Hepatic stellate cell (primary cell): ENCODE data around the gene PWWP2B.

Experiments
- DNase-seq: peaks from one replicate; pipeline ENCODE4 v3.0.0; 2011; ENCODE audit warnings: low spot score

PWWP2B gene

GRCh38 chr10:132407243-132407746 lies 10.3 kb downstream of the PWWP2B start:
- no peak for DNase-seq

- DNase-seq: peak; percentile 69
These were observed 10.9 kb downstream of the PWWP2B start for GRCh38 chr10:132407846-132408278.

GRCh38 chr10:132408367-132408781 lies 11.4 kb downstream of the PWWP2B start:
- no peak for DNase-seq

GRCh38 chr10:132408823-132409666 lies 12.0 kb downstream of the PWWP2B start:
- no peak for DNase-seq

GRCh38 chr10:132409667-132410028 lies 12.6 kb downstream of the PWWP2B start:
- no peak for DNase-seq

GRCh38 chr10:132410056-132410778 lies 13.2 kb downstream of the PWWP2B start:
- DNase-seq: no peak

- no peak for DNase-seq
These were observed 14.0 kb downstream of the PWWP2B start for GRCh38 chr10:132410779-132411532.

GRCh38 chr10:132411561-132412253 lies 14.7 kb downstream of the PWWP2B start:
- peak; percentile 72 for DNase-seq

- DNase-seq: no peak
These were observed 15.6 kb downstream of the PWWP2B start for GRCh38 chr10:132412316-132413192.

- DNase-seq: no peak
These were observed 16.5 kb downstream of the PWWP2B start for GRCh38 chr10:132413226-132414205.

GRCh38 chr10:132414402-132415016 lies 17.5 kb downstream of the PWWP2B start:
- DNase-seq: no peak

GRCh38 chr10:132415255-132415654 lies 18.3 kb downstream of the PWWP2B start:
- DNase-seq: no peak

GRCh38 chr10:132415956-132416355 lies 19.0 kb downstream of the PWWP2B start:
- DNase-seq: no peak

- no peak for DNase-seq
These were observed 19.7 kb downstream of the PWWP2B start for GRCh38 chr10:132416566-132417256.

- DNase-seq: no peak
These were observed 20.4 kb downstream of the PWWP2B start for GRCh38 chr10:132417257-132417910.

- no peak for DNase-seq
These were observed 21.0 kb downstream of the PWWP2B start for GRCh38 chr10:132417957-132418441.

- DNase-seq: no peak
These were observed 21.8 kb downstream of the PWWP2B start for GRCh38 chr10:132418527-132419416.
